GM19025 (cell line): ENCODE results near the gene COL4A4.
A peak's percentile ranks its signal among the peaks of the same experiment; 100 is the strongest.
"Not testable (repeated sequence)": the region's sequence is repeated elsewhere in the genome, so short reads cannot be mapped to it uniquely, and the experiment has no call there.

Experiments
- ATAC-seq: cut with Tn5 transposase; IDR thresholded peaks from one replicate; pipeline ENCODE4 v1.9.1; 2021; ENCODE audit warnings: mild to moderate bottlenecking, low read depth, moderate library complexity; ENCODE audit not compliant: unreplicated experiment

The COL4A4 gene

DNA sequence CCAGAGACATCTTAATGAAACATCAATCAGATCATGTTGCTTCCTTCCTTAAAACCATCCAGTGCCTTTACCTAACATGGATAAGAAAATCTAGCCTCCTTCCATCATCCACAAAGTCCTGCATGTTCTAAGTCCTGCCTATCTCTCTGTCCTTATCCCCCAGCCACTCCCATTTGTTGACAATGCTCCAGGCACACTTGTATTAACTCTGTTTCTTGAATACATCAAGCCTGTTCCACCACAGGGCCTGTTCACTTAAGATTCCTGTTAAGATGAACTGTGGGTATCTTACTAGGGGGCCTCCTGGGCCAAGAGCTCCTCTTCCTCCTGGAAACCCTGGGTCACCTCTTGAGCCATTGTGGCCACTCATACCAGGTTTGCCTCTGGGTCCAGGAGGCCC is 45.7 kb downstream of the COL4A4 start:
- no peak for ATAC-seq

DNA sequence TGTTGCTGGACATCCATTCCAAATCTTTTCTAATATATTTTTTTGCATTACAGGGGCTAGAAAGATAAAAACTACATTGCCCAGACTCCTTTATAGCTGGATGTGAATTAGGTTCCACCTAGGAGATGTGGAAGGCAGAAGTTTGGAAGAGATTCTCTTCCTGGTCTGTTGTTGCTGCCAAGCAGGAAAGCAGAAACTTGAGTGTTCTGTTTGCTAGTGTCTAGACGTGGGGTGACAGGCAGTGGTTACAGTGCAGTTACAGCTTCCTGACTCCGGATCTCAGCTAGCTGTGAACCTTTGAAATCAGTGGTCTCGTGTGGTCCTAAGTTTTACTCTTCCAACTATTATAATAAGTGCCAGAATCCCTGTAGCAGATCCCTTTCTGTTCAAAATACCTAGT is 46.2 kb downstream of the COL4A4 start:
- no peak for ATAC-seq

DNA sequence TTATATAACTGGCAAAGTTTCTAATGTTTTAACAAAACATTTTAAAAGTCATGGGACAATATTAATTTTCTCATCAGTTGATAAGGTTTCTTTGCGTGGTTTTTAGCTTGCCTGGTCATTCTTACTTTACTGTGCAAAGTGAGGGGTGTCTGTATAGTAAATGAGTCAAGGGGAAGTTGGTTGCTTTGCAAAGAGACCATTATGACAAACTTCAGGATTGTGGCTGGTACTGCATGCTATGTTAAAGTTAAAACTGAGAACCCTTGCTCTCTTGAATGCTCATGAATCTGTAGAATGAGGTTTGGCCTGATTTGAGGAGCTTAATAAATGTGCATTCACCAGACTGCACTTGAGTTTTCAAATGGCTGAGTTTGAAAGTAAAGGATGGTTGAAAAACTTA is 47.0 kb downstream of the COL4A4 start:
- no peak for ATAC-seq

DNA sequence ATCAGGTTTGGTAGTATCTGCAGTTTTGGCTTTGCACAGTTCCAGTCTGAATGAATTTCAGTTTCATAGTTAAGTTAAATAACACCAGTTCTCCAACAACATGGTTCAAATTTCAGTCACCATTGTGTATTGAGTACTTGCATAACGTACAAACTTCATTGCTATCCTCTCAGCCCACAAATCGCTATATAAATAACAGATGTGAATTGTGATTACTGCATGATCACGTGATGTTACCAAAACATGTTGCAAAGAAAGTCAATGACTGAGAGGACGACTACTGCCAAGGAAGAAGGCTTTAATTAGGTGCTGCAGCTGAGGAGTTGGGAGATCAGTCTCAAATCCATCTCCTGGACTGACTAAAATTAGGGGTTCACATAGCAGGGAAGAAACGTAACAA is 48.2 kb downstream of the COL4A4 start:
- no peak for ATAC-seq

DNA sequence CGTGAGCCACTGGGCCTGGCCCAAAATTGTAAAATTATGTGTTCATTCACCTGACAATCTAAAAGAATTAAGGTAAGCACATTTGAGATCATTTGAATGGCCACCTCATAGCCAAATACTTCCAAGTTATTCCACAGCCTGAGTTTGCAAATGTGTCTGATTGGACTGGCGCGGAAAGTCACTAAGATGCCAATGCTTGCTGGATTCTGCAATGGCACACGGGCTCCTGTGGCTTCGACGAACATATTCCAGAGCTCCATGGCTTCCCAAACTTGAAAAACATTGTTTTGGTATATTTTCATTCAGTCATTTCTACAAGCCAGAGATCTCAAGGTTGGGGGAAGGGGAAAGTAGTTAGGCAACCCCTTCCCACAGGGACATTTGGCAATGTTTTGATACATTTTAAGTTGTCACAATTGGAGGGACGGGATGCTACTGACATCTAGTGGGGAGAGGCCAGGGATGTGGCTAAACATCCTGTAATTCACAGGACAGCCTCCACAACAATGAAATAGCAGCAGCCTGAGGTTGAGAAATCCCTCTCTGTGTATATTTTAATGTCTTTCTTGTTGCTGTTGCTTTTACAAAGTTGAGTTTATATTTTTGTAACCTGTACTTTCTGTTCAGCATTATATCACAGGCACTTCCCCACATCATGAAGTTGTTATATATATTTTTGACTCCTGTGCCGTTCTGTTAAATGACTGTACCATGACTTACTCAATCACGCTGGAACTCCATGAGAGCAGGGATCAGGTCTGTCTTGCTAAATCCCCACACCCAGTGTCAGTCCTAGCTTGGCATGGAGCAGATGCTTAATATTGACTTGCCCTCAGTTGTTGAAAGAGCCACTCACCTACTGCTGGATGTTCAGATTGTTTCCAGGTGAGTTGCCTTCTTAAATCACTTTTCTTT is 56.9 kb downstream of the COL4A4 start:
- no peak for ATAC-seq

DNA sequence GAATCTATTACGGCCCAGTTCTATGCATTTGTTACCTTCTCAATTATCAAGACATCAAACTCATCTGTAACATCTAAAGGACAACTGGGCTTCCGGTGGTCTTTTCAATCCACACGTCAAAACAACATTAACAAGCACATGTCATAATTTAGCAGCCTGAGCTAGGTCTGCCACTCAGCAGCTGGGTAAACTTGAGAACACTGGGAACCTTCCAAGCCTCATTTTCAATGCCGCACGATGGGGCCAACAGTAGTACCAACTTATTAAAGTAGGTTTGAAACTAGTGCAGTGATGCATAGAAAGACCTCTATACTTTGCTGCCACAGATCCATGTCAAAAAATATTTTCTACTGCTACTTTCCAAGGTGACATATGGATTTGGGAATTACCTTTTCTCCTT is 60.4 kb downstream of the COL4A4 start:
- ATAC-seq, result no peak

DNA sequence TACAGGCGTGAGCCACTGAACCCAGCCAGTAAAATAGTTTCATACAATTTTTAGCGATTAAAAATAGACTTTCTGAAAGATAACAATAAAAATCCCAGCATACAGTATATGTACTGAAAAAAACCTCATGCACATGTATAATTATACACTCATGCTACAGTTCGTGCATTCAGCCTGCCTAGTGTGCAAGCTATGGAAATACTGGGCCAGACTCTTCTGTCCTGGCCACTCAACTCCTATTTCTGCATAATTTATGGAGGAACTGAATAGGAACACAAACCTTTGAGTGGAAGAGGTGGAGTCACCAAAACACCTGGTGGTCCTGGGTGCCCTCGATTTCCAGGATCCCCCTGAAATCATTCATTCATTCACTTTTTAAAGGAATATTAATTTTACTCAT is 64.7 kb downstream of the COL4A4 start:
- ATAC-seq, result no peak

DNA sequence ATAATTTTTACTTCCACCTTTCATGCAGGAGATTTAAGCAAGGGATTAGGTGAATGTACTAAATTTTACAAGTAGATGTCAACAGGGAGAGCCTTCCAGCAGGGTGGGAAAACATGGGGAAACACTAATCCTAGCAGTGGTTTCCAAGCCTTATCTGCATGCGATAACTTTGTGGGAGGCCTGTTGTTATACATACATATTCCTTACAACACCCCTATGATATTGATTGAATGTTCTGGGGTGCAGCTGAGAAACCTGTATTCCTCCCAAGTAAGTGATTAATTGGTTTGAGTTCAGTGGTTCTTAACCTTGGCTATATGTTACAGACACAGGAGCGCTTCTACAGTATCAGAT is 65.9 kb downstream of the COL4A4 start:
- no peak for ATAC-seq

DNA sequence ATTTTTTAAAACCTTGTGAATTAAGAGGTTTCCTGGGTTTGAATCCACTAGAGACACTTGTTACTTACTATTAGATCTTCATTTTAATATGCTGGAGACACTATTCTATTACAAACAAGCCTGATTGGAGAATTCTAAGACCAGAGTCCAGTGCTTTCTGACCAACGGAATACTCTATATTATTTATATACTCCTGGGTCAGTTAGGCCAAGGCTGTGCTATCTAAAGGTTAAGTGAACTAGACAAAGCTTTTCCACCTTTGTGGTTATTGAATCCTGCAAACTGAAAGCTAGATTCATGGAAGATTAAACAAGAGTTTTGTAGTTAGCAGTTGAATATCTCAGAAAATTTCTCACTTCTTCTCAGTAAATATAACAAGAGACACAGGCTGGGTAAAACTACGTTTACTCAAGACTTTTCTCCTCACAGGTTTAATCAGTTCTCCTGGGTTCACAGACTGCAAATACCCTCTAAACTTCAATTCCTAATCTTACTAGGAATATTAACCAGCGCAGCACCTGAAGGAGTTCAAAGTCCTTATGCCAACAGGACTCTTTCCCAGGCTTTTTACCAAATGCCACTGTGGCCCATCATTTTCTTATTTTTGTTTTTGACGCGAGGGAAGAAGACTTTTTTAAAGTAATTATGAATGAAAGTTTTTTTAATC is 66.4 kb downstream of the COL4A4 start:
- no peak for ATAC-seq

DNA sequence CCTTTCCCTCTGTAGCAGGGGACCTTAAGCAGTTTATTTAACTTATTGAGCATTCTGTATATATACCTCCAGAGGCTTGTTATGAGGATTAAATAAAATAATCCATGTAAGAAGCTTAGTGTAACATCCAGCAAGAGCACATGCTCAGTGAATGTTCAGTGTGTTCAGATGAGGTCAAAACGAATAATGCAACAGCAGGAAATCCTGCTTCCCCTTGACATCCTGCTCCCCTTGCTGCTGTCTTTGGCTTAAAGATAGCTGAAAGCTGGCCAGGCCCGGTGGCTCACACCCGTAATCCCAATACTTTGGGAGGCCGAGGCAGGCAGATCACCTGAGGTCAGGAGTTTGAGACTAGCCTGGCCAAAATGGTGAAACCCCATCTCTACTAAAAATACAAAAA is 68.7 kb downstream of the COL4A4 start:
- ATAC-seq, result no peak

DNA sequence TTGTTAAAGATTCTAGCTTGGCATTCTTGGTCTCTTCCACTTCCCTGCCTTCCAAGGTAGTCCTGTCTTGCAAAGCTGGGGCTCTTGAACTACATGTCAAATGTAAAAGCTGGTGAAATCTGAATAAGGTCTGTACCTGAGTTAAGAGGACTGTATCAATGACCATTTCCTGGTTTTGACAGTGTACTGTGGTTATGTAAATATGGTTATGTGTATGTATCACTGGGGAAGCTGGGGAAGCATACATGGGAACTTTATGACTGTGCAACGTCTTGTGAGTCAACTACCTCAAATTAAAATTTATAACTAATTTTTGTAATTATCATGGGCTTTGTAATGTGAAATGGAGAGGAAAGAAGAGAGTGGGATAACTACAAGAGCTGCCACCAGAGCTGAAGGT is 81.7 kb downstream of the COL4A4 start:
- peak; percentile 57 for ATAC-seq

DNA sequence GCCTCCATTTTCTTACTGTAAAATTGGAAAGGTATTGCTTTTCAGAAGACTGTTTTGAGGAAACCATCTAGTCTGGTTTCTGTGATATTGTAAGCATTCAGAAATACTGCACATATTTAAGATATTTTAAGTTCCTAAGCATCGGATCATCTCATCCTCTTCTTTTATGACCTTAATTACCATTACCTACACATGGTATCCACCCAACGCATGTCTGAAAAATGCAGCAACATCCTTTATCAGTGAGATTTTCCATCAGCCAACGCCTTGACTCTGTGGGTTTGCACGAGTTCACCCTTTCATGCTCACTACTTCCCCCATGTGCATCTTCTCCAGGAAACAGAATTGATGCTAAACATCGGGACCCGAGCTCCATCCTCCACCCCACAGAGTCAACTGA is 84.3 kb downstream of the COL4A4 start:
- ATAC-seq, result no peak

DNA sequence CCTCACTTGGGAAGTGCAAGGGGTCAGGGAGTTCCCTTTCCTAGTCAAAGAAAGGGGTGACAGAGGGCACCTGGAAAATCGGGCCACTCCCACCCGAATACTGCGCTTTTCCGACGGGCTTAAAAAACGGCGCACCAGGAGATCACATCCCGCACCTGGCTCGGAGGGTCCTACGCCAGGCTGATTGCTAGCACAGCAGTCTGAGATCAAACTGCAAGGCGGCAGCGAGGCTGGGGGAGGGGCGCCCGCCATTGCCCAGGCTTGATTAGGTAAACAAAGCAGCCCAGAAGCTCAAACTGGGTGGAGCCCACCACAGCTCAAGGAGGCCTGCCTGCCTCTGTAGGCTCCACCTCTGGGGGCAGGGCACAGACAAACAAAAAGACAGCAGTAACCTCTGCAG is 98.9 kb downstream of the COL4A4 start:
- not testable (repeated sequence) for ATAC-seq

DNA sequence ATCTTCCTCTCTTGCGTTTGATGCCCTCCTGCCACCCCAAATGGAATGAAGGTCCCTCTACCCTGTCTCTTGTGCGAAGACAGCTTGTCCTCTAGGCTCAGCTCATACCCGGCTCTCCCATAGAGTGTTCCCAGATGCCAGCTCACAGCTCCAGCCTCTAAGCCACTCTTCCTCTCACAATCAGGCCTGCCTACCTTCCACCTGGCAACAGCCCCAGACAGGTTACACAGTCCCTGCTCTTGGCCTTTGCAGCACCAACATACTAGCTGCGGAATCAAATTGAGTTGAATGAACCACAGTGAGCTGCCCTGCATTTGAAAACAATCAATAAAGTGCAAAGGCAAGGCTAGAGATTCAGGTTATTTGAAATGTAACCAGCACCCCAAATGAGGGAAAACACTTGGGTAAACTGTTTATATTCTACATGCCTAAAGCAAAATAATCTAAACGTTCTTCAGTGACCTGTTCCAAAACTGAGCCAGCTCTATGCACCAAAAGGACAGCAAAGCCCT is 105.1 kb downstream of the COL4A4 start:
- no peak for ATAC-seq

DNA sequence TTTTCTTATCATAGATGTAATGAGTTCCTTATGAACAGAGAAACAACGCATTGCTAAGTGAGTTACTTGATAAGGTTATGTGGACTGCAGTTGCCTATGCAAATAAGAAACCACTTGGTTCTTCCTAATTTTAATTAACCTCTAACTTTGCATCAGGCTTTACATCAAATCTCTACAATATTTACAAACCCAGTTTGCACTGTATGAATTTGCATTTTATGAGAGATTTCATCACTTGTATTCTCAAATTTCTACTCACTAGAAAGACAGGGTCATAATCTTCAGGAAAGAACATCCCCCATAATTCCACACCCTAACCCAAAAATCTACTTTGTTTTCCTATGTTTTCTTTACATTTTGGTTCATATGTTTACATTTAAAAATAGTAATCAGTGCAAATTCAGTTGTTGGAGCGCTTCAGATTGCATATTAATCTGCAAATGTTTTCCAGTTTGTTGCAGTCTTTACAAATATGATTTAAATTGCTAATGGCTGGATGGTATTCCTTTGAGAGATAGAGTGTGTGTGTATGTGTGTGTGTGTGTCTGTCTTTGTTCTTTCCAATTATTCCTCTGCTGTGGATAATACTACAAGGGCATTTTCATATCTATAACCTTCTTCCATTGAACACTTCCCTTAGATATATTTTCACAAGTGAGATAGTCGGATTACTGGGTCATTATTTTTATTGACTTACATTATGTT is 106.1 kb downstream of the COL4A4 start:
- ATAC-seq, result no peak

DNA sequence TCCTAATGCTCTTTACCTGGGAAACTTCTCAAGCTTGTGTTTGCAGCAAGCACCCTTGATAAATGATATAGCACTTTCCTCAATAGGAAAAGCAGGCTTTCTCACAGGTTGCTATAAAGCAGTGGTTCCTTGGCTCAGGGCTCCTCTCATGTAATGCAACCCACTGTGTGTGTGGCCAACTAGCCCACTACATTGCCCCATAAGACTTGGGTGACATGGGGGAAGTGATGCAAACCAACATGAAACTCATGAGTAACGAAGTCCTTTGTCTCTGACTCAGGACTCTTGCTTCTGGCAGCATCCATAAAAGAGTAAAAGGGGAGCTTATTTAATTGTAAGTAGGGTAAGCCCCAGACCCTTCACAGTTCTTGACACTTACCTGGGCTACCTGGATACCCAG is 106.9 kb downstream of the COL4A4 start:
- no peak for ATAC-seq

DNA sequence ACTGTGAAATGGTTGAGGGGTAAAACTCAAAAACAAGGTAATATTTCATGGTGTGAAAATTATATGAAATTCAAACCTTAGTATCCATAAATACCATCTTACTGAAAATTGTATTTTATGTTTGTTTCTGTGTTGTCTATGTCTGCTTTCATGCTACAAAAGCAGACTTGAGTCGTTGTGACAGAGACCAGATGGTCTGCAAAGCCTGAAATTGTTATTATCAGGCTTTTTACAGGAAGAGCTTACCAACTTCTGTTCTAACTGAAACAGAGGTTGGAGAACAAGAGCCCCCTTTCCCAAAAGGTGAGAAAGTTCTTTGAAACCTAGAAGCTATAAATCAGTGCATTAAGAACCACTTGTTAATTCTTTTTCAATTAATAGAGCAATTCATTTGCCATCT is 110.0 kb downstream of the COL4A4 start:
- ATAC-seq, result no peak

DNA sequence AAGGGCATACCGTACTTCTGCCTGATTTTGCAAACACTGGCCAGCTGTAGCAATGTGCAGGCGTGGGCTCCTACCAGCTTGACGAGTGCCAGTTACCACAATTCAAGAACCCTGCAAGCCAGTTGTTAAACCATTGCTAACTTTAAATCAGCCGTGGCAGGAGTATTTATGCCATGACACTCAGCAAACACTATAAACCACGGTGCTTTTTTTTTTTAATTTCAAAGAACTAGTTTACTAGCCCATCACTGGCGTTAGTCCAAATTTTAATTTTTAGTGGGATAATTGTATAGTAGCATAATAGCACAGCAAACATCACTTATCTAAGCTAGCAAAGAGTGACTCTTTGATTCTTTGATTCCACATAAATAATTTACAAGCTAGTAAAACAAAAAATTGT is 111.1 kb downstream of the COL4A4 start:
- ATAC-seq, result no peak

DNA sequence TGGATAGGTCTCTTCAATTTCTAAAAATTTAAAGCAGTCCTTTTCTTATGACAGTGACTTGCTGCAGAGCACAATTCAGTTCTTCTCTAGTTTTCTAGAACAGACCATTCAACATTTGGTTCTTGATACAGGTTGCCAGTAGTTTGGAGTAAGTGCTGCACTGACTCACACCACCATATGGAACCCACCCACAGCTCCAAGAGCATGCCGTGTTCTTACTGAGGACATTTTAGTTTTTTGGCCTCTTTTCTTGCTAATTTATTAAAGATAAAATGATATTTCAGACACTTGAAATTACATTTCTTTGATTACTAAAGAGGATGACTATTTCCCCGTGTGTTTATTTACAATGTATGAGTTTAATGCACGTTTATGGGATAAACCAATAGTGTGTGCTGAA is 120.0 kb downstream of the COL4A4 start:
- no peak for ATAC-seq

DNA sequence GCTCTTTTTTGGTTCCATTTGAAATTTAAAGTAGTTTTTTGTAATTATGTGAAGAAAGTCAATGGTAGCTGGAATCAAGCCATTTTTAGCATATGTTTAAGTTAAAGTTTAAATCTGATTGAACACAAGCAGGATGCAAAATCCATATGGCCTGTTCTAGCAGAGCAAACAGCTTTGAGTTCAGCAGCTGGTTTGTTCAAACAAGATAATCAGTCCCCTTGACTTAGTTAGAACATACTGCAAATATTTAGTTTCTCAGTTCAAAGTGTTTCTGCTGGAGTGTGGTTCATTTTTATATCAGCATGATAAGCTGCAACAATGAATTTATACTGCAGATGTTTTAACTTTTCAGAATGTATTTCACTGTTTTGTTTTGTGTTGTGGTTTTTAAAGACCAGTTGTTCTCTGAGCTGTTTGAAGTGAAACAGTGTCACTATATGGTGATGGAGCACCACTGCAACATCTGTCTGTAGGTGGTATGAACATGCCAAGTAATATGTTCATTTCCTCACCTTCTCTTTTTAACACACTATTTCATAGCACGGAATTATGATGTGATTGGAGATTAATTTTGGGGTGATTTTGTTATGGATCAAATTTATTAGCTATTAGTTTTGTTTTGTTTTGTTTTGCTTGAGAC is 125.3 kb downstream of the COL4A4 start:
- no peak for ATAC-seq

DNA sequence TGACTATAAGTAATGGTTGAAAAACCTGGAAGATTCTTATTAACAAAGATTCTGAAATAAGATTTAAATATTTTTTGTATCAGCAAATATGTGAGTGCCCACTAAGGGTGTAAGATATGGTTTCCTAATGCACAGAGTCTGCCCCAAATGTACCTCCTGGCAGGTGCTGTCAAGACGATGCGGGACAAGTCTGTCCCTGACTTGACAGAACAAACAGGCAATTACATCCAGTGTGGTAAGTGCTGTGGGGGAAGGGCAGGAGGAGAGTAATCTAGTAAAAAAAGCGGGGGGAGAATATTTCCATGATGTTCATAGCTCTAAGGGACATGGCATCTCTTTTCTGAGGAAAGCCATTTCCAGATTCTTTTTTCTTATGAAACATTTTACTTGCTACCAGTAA is 127.5 kb downstream of the COL4A4 start:
- ATAC-seq, result no peak
